SU-DHL-6 (cell line): ENCODE measurements around the gene THAP7.

Experiments used
- CTCF ChIP-seq: fragments of 200-600 bp; sonication (generic); IDR thresholded peaks from one replicate; pipeline ENCODE4 v1.5.1; 2017; ENCODE audit warnings: antibody characterized with exemption, mild to moderate bottlenecking, low read length, moderate library complexity; ENCODE audit not compliant: insufficient read depth, poor library complexity, severe bottlenecking
- EZH2phosphoT487 ChIP-seq: fragments of 200-600 bp; sonication (generic), shearing (Covaris generic); conservative IDR thresholded peaks from 2 replicates; pipeline ENCODE4 v1.6.1; 2018; ENCODE audit warnings: mild to moderate bottlenecking, antibody characterized with exemption, low read length, moderate library complexity, mixed read lengths

GRCh38 chr22:20983081-20983771, 18.7 kb downstream of the THAP7 start:
- TF ChIP-seq EZH2phosphoT487 = no peak
- no peak for TF ChIP-seq CTCF
